ENCODE measurements around the gene MAGEB2.

The MAGEB2 gene

GRCh38 chrX:30246769-30247489 lies 31.6 kb downstream of the MAGEB2 start, which contains the start of gene MAGEB1:
Gene MAGEB1 (plus strand): TSS chrX:30247146. CDS start chrX:30250494, 3,348 bp downstream.
- no peak within 1 kb of the TSS for H3K4me3 ChIP-seq (ENCODE audit: low read length)
- no peak for DNase-seq (ENCODE audit: low read depth)
- no peak for TF ChIP-seq CTCF (conservative IDR thresholded peaks at IDR 0.05; ENCODE audit: low read length)

DNA sequence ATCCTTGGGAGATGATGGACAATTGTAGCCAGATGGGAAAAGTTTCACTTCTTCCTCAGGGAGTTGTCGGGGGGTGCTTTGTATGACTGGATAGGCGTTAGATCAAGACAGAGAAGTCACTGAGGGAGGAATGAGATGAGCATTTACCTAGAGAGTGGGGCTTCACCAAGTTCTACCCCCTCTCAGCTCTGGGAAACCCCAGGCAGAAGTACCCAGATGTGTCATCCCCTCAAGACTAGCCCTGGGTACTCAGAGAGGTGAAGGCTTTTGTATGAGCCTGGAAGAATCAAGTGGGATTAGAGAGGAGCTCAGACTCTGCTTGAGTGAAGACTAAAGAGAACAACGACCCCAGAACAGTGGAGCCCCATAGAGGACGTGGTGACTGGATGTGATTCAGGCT lies 33.5 kb downstream of the MAGEB2 start:
- no peak for DNase-seq (ENCODE audit: low read depth)
- no peak overlapping the region for H3K4me3 ChIP-seq (ENCODE audit: low read length)
- TF ChIP-seq CTCF (conservative IDR thresholded peaks at IDR 0.05; ENCODE audit: low read length) = no peak

DNA sequence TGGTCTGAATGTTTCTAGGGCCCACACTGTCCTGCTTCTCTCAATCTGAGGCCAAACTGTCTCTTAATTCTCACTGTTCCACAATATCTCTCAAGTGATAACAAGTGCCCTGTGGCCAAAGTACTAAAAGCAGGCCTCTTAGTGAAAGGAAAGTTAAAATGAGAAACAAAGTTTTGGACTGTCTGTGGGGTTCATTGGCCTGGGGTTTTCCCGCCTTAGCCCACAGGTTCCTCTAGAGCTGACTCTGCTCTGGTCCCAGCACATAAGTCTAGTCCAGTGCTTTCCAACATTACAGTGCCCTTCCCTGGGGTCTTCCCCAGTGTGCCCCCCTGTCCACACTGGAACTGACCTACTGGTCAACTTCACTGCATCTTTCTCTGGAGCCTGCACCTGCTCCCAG lies 37.9 kb downstream of the MAGEB2 start:
- TF ChIP-seq CTCF (conservative IDR thresholded peaks at IDR 0.05; ENCODE audit: low read length) = no peak
- DNase-seq (ENCODE audit: low read depth) = no peak
- H3K4me3 ChIP-seq (ENCODE audit: low read length) = no peak overlapping the region

- H3K4me3 ChIP-seq (ENCODE audit: low read length) = no peak overlapping the region
- TF ChIP-seq CTCF (conservative IDR thresholded peaks at IDR 0.05; ENCODE audit: low read length) = no peak
- DNase-seq (ENCODE audit: low read depth) = no peak
These were observed 44.6 kb downstream of the MAGEB2 start for GRCh38 chrX:30259927-30260326.

DNA sequence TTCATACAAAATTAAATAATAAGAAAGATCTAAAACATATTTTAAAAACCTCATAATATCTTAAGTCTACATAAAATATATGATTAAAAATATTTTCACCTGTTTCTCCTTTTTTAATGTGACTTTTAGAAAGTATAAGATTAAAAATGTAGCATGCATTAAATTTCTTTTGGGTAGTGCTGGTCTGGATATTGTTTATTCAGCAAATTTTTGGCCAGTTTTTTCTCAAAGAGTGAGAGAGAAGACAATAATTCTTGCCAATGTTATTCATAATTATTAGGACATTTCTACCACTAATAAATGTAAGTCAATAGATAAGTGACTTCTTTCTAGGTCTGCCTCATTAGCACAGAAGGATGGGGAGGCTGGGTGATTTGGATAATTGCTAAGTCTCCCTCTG lies 45.6 kb downstream of the MAGEB2 start:
- H3K4me3 ChIP-seq (ENCODE audit: low read length) = no peak overlapping the region
- DNase-seq (ENCODE audit: low read depth) = no peak
- TF ChIP-seq CTCF (conservative IDR thresholded peaks at IDR 0.05; ENCODE audit: low read length) = no peak

- no peak overlapping the region for H3K4me3 ChIP-seq (ENCODE audit: low read length)
- DNase-seq (ENCODE audit: low read depth) = no peak
- TF ChIP-seq CTCF (conservative IDR thresholded peaks at IDR 0.05; ENCODE audit: low read length) = no peak
These were observed 47.4 kb downstream of the MAGEB2 start for GRCh38 chrX:30262763-30263162.
